ENCODE data around the gene MRPL36. TPM values are rescaled to one million over a fixed set of nuclear protein-coding genes. Genes with fewer than 3 reads are reported as not detected.

The MRPL36 gene
- total and polyA plus RNA-seq, 2 of the 4 experiments (the other 2 are of a cell fraction): 85.9 to 103 TPM

DNA sequence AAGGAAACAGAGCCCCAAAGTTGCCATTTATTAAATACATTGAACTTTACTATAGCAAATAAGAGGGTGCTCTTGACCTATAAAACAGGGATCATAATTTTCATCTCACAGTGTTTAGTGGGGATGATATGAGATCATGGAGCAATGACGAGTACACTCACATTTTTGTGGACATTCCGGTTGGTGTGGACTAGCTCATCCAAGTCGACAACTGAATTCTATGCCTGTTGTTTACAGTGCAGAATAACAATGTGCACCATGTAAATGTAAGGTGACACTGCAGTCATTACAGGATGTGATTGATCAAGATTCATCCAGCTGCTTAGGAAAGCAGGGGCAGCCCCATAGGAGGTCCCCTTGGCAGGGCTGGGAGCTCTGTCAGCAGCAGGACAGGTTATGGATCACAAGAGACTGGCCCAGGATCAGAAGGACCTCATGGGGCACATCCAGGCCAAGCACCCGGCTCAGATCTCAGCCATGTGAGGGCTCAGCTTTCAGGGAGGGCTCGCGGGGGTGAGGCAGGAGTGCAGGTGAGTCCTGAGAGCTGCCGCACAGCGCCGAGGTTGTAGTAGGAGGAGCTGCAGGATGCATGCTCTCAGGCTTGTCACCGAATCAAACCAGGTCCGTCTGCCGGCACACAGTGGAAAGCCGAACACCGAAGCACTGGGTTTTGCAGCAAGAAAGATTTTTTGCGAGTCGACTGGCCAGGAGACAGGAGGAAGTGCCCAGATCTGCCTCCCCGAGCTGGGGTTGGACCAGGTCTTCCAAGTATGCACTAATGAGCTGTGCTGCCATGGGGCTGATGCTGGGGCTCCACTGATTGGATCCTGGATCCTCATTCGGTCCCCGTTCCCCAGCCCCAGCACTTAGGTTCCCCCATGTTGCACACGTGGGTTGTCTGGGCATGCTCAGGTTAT, 28.2 kb downstream of the MRPL36 start (continued):
- no peak for TF ChIP-seq USF2 (IDR thresholded peaks at IDR 0.05; ENCODE audit: low read depth, low read length)

DNA sequence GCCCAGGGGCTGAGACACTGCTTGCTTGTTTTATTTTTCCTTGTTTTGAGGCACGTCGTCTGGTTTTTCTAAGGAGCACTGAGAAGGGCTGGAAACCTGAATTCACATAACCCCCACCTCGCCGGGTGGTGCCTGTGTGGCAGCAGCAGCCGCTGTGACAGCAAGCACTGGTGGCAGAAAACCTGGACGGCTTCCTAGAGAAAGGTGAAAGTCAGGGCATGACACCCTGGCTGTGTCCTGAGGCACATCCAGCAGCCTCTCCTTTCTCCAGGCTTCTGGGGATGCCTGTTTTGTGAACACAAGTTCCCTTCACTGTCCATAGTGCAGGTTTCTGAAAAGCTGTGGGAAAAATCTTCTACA, 29.2 kb downstream of the MRPL36 start:
- no CpG with 5 or more reads among the region's 6 CpGs for WGBS, 2 experiments (ENCODE audit: extremely low coverage in 2 of 2, insufficient read length in 1 of 2)
- H2AK5ac ChIP-seq (ENCODE audit: low read depth, low read length): no peak overlapping the region
- H3K4me2 ChIP-seq (ENCODE audit: low read depth, low read length): no peak overlapping the region
- H3K36me3 ChIP-seq (ENCODE audit: control insufficient read depth, insufficient read depth, low read length): no peaks in the 10 kb centered on the region
- in situ Hi-C loops (cut with MboI; ENCODE audit: low sequenced_read_pairs): no loop called here
- no peak overlapping the region for H3K23ac ChIP-seq (ENCODE audit: low read depth, low read length)
- ATAC-seq (ENCODE audit: low read depth): no peak
- no peak overlapping the region for H3K27ac ChIP-seq (ENCODE audit: insufficient read depth, low read length)
- no peaks in the 10 kb centered on the region for H4K20me1 ChIP-seq (ENCODE audit: insufficient read depth, low read length)
- dilution Hi-C loops (cut with HindIII; ENCODE audit: low sequenced_read_pairs, unreplicated experiment): no loop called here
- ChIA-PET CTCF (interaction anchor here (0.7 to 1.2 kb wide), 2 partner anchors 7 to 19 kb away, joined by 3 read pairs; no protein-coding TSS in a partner anchor), POLR2A (ENCODE audit: unreplicated experiment) (interaction anchor here (0.7 kb wide), 1 partner anchor 33 kb away, joined by 3 read pairs; no protein-coding TSS in a partner anchor)
- no peak overlapping the region for H4K8ac ChIP-seq (ENCODE audit: low read depth in 2 of 2, low read length in 2 of 2)
- TF ChIP-seq CTCF (conservative IDR thresholded peaks at IDR 0.05; ENCODE audit: low read depth, low read length) (no peak), POLR2A (IDR thresholded peaks at IDR 0.05; ENCODE audit: low read depth, low read length) (no peak), ELK1 (IDR thresholded peaks at IDR 0.05; ENCODE audit: borderline replicate concordance, low read depth, low read length) (no peak), BHLHE40 (IDR thresholded peaks at IDR 0.05; ENCODE audit: low read depth, low read length) (no peak), SMC3 (IDR thresholded peaks at IDR 0.05; ENCODE audit: low read depth, low read length) (no peak)
- no peak for DNase-seq
- no peak overlapping the region for H3K4me3 ChIP-seq (ENCODE audit: insufficient read depth, low read depth, low read length)
- no peak overlapping the region for H4K5ac ChIP-seq (ENCODE audit: low read depth, low read length)
- no peaks in the 10 kb centered on the region for H3K9me3 ChIP-seq (ENCODE audit: control insufficient read depth, insufficient read depth, low read length)
- H2AK9ac ChIP-seq (replicated peaks; ENCODE audit: low read depth, low read length, poor library complexity): no peak overlapping the region
- H2BK120ac ChIP-seq (ENCODE audit: low read depth, low read length): no peak overlapping the region
- H3K56ac ChIP-seq (ENCODE audit: extremely low read depth, insufficient read depth, low read length): no peak overlapping the region
- intact Hi-C loops (cut with micrococcal nuclease): no loop called here
- peaks cover 7% of the 10 kb centered on the region for H3K27me3 ChIP-seq (ENCODE audit: control insufficient read depth, insufficient read depth, low read length)
- no peak overlapping the region for H2BK15ac ChIP-seq (ENCODE audit: low read depth, low read length)
- no peak overlapping the region for H3K18ac ChIP-seq (ENCODE audit: low read depth, low read length)
- H3K9ac ChIP-seq (ENCODE audit: low read depth, low read length): no peak overlapping the region
- H2BK5ac ChIP-seq (ENCODE audit: low read depth, low read length, poor library complexity, severe bottlenecking): no peak overlapping the region
- H3K4me1 ChIP-seq (ENCODE audit: control insufficient read depth, insufficient read depth, low read length): peaks cover 3% of the 10 kb centered on the region; the same call in 1 of the 2 replicates
- peak overlapping the region; percentile 48 for H2AFZ ChIP-seq (replicated peaks; ENCODE audit: low read length, poor library complexity)
- H4K91ac ChIP-seq (ENCODE audit: insufficient read depth, low read depth, low read length): no peak overlapping the region
- no TSS peak for BruUV-seq (replicated peaks)
- no peak overlapping the region for H3K14ac ChIP-seq (replicated peaks; ENCODE audit: low read depth, low read length)
- no peaks in the 10 kb centered on the region for H3K9me1 ChIP-seq (ENCODE audit: insufficient read depth, low read length)
- H2BK20ac ChIP-seq (ENCODE audit: low read depth, low read length): no peak overlapping the region
- no peak overlapping the region for H3K4ac ChIP-seq (ENCODE audit: low read depth, low read length)
- no peaks in the 10 kb centered on the region for H3K79me1 ChIP-seq (ENCODE audit: low read depth in 1 of 2, low read length in 2 of 2)

Measured in IMR-90 (cell line).